ENCODE measurements around the gene TRAF3.

TRAF3 gene

DNA sequence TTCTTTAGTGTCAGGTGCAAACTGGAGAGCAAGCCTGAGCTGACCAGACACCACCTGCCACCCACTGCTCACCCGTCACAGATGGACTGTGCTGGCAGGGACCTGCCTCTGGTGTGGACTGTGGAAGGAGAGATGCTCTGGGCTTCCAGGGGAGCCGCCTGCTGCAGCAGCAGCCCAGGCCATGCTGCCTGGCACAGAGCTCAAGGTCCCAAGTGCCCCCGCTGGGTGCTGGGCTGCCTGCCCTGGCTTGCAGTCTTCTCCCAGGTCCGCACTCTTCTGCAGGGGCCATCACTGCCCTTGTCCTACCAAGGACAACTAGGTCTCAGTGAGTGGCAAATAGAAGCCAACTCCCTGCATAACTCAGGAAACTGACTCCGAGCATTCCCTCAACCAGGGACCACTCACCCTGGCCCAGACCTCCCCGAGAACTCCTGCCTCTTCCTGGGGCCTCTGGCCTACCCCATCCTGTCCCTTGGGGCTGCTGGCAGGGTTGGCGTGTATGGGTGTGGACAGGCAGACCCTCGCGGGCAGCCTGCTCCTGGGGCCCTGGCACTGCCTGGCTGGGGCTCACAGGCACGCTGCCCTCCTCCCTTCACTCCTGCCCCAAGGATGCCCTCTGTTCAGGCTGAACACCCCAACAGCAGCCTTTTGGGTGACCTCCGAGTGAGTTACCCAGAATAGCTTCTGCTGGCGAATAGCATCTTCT lies 154.5 kb downstream of the TRAF3 start:
- in situ Hi-C loops (cut with MboI; ENCODE audit: low sequenced_read_pairs), result no loop called here

DNA sequence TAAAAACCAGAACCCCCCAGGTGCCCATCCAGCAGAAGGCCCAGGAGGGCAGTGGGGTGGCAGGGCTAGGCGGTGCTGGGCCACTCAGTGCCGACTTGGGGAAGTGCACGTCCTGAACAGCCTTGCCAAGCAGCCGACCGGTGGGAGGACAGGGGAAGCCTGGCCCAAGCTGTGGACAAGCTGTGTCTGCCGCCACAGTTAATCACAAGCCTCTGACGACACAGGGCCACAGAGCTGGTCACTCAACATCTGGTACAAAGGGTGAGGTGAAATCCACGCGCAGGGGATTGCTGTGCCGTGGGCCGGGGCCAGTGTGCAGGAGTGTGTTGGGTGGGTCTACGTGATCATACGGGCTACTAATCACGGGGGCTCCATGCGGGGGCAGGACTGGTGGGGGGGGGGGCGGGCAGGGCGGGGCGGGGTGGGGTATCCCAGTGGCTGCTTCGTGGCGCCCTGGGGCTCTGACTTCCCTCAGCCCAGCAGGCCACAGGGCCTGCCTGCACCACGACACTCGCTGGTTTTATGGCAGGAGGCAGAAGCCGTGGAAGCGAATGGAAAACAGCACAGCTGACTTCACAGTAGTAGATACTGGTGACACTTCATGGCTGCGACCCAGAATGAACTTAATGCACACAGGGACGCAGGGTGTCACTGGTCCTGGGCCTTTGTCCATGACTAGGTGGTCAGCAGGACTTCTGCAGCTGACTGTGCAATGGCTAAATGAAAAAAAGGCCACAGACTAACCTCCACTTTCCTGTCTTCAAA lies 155.4 kb downstream of the TRAF3 start:
- in situ Hi-C loops (cut with MboI; ENCODE audit: low sequenced_read_pairs), result no loop called here

DNA sequence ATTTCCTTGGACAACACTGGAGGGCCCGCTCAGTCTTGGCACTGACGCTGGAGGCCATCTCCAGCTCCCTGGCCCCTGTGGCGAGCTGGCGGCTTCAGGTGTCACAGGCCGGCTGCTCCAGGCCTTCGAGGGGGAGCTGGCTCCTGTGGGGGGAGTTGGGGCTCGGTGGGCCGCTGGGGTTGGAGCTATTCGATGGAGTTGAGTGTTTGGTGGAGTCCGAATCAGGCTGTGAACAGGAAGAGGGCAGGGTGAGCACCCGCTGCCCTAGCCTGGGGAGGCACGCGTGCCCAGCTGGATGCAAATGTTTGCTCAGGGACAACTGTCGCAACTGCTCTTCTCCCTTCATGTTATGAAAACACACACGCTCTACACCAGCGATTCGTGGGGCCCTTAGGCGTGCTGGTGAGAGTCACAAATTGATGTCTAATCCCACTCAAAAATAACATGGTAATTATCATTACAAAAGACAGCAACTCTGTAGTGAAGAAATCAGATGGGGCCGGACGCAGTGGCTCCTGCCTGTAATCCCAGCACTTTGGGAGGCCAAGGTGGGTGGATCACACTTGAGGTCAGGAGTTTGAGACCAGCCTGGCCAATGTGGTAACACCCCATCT lies 156.5 kb downstream of the TRAF3 start:
- in situ Hi-C loops (cut with MboI; ENCODE audit: low sequenced_read_pairs), result no loop called here

DNA sequence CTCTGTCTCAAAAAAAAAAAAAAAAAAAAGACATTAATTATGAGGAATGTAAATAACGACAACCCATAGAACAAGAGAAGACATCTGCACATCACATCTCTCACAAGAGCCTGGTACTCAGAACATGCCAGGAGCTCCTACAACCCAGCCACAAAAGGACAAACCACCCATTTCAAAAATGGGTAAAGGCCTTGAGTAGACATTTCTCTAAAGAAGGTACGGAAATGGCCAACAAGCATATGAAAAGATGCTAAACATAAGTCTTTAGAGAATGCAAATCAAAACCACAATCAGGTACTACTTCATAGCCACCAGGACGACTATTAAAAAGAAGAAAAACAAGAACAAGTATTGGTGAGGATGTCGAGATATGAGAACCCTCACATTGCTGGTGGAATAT lies 158.5 kb downstream of the TRAF3 start:
- in situ Hi-C loops (cut with MboI; ENCODE audit: low sequenced_read_pairs), result no loop called here

DNA sequence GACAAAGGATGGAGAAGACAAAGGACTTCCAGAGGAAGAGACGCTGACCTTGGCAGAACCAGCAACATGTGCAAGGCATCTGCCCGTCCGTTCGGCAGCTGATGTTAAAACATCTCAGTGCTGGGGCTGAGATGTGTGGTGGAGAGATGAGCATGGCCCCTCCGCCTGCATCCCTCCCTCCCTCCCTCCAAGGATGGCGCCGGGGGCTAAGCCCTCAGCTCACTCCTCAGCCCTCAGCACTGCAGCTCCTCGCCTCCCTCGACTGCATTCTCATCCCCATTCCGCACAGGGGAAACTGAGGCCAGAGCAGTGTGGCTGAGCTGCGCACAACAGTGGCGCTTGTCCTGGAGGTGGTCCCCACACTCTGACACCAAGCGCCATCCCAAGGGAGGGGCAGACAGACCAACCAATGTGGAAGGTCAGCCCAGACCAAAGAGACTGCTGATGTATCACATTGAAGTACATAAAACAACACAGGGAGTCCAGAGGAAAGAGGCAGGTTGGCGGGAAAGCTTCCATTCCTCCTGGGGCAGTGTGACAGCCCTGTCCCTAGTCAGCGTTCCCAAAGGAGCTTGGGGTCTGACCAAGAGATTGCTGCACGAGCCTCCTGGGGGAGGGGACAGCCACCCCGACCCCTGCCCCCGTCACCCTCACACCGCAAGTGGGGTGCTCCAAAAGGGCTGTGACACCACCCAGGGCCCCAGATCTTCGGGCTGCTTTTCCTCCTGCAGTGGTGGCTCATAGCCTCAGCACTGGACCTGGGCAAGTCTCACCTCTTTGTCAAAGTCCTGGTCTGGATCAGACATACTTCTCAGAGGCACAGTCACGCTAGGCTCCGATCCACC lies 160.3 kb downstream of the TRAF3 start:
- in situ Hi-C loops (cut with MboI; ENCODE audit: low sequenced_read_pairs), result no loop called here

DNA sequence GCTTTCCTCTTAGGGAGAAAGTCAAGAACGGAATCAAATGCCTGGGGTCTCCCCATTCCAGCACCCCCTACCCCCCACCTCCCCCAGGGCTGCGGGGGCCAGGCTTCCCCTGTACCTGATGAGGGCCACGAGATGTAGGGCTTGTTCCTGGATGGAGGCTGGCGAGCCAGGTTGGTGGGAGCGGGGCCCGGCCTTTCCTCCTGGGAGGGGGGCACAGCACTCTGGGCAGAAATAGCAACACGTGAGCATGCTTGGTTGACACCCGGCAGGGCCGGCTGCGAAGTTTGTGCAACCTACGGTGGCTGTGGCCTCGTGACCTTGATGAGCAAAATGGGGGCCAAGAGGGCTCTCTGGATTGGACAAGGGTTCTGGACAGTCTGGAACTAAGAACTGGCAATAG lies 160.9 kb downstream of the TRAF3 start:
- in situ Hi-C loops (cut with MboI; ENCODE audit: low sequenced_read_pairs), result no loop called here

DNA sequence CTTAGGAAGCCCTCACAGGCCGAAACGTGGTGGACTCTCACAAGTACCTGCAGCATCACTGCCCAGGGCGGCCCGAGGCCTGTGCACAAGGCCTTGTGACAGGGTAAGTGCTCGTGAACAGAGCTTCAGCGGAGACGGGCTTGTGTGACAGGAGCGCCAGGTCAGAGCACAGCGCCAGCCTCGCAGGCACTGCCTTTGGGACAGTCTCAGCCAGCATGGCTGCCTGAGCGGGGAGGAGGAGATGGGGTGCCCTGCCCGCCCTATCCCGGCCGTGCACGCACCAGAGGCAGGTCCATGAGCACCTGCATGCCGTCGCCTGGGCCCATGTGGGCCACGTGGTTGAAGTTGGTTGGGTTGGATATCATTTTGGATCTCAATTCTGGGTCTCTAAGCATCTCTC lies 162.1 kb downstream of the TRAF3 start:
- in situ Hi-C loops (cut with MboI; ENCODE audit: low sequenced_read_pairs), result no loop called here

DNA sequence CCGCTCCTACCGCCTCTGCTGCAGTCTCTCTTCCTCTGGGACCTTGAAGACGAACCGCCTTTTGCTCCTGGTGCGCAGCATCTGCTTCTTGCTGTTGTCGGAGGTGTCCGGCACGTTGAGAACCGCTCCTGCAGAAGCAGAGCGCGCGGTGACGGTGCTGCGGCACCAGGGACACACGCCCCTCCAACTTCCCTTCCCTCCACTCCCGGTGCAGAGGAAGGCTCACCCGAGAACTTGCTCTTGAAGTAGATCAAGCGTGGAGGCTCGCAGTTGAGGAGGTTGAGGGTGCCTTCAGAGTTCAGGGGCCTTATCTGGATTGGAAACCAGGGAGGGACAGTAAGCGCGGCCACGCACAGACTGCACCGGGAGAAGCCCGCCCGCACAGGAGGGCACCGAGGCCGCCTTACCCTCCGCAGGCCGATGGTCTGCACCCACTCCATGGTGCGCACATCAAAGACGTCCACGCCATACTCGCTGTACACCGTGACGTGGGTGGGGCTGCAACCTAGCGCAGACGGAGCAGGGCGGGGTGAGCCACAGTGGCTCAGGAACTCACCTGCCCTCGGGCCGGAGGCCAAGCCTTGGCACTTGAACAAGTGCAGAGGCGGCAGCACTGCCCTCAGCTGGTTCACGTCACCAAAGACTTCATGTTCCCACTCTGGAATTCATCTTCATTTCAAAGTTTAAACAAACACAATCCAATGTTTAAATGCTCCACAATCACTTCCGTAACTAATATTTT lies 162.7 kb downstream of the TRAF3 start:
- in situ Hi-C loops (cut with MboI; ENCODE audit: low sequenced_read_pairs), result no loop called here

DNA sequence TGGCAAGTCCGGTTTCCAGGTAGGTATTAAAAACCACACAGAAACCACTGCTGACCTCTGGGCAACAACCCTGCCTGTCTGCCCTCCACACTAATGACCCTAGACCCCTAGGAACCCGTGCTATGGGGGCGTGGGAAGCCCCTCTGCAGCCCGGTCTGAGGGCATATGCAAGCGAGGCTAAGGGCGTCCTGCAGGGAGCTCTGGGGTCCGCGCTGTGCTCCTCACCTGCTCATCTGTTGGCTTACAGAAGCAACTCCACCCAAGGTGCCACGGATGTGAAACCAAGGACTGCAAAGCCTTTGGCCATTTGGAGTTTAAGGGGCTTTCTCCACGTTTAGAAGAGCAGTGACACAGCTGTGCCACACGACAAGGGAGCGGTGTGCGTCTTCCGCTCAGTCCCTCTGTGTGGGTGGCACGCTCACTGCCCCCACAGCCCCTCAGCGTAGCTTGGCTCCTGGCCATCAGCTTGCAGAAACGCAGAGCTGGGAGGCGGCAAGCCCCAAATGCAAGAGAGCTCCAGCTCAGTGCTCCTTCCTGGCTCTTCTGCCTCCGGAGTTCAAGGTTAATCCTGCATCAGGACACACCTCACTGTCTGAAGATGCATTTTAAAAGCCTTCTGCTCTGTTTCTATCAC lies 163.6 kb downstream of the TRAF3 start:
- in situ Hi-C loops (cut with MboI; ENCODE audit: low sequenced_read_pairs), result no loop called here

DNA sequence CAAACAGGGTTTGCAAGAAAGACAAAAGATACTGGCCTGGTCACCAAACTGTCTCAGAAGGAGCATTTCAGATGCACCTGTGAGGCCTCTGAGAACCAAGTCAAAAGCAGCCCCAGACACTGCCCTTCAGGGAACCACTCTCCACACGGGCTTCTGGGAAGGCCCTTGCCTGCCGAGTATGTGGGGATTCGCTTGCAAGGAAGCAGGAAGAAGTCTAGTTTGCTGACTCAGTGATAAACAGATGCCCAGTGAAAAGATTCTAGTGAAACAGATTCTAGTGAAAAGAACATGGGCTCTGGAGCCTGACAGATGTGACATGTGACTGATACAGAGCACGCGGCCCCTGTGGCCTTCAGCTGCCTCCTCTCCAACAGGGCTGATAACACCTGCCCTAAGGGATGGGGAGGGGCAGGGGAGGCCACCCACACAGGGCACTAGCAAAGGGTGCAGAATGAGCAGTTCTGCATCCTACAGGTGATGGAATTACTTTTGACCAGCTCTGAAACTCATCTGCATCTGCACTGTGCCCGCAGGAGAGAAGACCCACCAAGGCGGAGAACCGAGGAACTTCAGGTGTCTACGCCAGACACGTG lies 164.3 kb downstream of the TRAF3 start:
- in situ Hi-C loops (cut with MboI; ENCODE audit: low sequenced_read_pairs), result no loop called here

DNA sequence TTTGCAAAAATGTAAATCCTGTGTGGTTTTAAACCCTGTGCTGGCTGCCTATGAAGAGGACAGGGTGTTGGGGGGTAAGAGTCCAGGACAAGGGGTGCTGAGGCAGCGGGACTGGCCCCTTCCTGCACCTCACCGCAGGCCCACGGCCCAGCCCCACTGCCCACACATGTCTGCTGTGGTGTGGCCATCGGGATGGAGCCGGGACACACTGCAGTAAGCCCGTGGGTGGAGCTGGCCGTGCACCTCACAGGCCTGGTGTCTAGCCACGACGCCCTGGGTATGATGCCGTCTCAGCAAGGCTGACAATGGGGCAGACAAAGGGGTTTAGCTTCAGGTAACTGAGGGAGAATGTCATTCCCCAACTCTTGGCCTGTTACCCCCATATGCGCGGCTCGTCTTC lies 164.8 kb downstream of the TRAF3 start:
- in situ Hi-C loops (cut with MboI; ENCODE audit: low sequenced_read_pairs), result no loop called here

DNA sequence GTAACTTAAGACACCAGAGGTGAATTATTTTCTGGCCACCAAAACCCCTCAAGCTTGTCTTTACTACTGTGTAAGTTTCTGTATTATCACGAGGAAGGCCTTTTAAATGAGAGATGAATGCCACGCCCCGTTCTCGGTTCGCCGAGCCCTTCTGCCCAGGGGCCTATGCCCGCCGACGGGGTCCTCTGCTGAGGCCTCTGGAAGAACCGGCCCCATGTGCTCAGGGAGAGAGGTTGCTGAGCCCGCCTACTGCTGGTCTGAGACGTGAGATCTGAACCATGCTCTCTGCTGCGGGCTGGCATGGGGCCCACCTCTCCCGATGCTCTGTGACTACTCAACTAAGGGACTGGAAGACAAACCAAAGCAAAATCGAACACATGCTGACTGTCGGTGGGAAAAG lies 166.2 kb downstream of the TRAF3 start:
- in situ Hi-C loops (cut with MboI; ENCODE audit: low sequenced_read_pairs), result no loop called here

DNA sequence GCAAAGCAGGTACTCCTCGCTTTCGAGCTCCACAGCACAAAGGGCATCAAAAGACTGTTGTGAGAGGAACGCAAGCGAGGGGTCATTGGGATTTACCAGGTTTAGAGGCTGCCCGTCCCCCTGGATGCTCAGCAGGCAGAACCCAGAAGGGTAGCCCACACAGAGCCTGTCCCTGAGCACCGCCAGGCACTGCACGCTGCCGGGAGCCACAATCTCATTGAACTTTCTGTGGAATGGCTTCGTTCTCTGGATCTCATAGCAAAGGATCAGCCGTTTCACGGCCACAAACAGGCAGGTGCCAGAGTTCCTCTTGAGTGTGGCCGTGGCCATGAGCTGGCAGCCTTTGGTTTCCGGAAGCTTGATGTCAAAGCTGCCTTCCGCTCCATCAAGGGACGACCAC lies 166.7 kb downstream of the TRAF3 start:
- in situ Hi-C loops (cut with MboI; ENCODE audit: low sequenced_read_pairs), result no loop called here

DNA sequence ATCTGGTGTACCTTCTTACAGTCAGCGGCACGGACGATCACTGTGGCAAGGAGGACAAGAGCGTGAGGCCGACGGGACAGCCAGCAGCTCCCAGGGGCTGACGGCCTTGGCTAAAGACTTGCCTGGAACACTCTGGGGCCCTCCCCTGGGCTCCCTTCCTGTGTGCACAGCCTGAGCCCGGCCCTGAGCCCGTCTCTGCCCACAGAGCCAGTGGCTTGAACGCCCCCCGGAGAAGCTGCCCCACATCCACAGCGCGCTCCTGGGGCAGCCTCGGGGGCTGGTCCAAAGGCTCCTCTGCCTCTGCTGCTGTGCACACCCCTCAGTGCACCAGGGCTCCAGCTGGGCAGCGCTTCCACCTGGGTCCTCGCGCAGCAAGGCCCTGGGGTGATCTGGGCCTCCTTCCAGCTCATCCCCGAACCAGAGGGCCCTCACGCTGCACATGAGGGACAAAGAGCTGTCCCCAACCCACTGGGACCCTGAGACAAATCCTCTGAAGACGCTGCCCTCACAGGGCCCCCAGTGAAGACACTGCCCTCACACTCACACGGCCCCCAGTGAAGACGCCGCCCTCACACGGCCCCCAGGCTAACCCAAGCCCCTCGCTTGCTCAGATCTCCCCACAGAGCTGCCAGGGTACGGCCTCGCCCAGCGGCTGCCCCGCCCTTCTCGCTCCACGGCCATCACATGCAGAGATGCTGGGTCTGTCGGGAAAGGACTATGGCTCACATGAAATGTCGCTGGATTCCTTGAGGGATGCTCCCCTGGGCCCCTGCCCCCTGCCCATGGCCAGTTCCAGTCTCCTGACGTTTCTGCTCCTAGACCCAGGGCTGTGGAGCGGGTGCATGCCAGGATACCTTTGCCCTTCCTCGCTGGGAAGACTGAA lies 167.4 kb downstream of the TRAF3 start:
- in situ Hi-C loops (cut with MboI; ENCODE audit: low sequenced_read_pairs), result no loop called here

DNA sequence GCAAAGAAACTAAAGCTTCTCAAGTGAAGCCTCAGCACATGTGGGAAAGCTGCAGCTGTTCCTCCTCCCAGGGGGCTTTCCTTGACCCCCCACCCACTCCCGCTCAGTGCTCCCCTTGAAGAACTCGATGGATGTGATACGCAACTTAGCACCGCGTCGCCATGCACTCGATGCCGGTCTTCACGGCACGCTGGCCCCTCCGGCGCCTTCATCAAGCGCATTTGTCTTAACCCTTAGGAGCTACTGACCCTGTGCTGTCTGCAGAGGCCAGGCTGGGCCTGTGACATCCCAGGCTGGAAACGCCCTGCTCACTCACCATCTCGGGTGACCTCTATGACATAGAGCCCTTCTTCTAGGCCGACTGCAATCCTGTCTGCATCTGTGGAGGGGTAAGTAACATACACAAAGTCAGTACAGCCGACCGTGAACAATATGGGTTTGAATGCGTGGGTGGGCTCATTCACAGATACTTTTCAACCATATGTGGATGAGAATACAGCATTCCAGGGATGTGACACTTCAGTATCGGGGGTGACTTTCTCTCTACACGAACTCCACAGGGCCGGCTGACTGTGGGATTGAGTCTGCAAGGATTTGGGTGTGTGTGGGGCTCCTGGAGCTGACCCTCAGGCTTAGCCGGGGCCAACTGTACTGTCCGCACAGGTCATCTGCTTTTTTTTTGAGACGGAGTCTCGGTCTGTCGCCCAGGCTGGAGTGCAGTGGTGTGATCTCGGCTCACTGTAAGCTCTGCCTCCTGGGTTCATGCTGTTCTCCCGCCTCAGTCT lies 168.3 kb downstream of the TRAF3 start:
- in situ Hi-C loops (cut with MboI; ENCODE audit: low sequenced_read_pairs), result no loop called here

DNA sequence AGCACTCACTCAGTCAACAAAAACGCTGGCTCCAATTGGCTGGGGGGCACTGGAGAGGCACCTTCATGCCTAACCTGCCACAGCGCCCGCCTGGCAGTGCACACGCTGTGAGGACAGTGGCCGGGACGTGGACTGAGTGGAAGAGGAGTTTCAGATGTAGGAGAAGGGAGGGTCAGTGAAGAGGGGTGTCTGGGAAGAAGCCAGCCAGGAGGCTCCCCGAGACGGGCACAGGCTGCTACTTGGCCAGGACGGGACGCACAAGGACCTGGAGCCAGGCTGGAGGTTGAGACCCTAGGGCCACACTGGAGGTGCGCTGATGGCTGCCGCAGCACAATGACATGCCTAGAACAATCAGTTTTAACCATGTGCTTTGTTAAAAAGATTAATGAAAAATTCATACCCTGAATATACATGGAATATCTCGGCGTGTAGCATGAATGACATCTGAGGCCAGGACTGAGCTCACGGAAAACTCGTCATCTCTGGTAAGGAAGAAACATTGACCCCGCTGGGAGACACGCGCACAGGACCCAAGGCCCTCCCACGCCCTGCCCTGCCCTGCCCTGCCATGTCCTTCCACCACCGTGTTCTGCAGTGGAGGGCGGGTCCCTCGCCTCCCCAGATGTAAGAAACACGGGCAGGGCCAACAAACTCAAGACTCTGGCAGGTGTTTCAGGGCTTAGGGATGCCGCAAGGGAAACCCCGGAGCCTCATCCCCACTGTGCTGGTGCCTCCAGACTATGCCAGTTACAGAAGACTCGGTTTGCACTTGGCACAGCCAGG lies 170.3 kb downstream of the TRAF3 start:
- in situ Hi-C loops (cut with MboI; ENCODE audit: low sequenced_read_pairs), result no loop called here

DNA sequence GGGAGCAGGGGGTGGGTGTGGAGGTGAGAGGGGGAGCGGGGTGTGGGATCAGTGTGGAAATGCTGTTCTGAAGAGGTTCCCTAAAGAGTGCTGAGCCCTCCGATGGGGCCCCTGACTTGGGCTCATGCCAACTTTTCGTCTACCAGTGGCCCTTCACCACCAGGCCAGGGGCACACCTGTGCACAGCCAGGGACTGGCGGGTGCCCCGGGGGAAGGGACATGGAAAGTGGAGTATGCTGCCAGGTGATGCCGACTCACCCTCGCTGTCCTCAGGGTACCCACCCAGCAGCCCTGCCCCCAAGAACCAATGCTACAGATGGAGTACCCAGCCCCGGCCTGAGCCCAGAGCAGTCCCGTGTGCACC lies 171.4 kb downstream of the TRAF3 start:
- in situ Hi-C loops (cut with MboI; ENCODE audit: low sequenced_read_pairs), result no loop called here

Data from HL-60/S4 (cell line).